GM18499 (cell line): ENCODE measurements around the gene EHD1.

ENCODE experiments used
- ATAC-seq: cut with Tn5 transposase; IDR thresholded peaks from one replicate; pipeline ENCODE4 v1.9.1; 2021; ENCODE audit warnings: moderate number of reproducible peaks; ENCODE audit not compliant: insufficient read depth, unreplicated experiment

EHD1 gene

DNA sequence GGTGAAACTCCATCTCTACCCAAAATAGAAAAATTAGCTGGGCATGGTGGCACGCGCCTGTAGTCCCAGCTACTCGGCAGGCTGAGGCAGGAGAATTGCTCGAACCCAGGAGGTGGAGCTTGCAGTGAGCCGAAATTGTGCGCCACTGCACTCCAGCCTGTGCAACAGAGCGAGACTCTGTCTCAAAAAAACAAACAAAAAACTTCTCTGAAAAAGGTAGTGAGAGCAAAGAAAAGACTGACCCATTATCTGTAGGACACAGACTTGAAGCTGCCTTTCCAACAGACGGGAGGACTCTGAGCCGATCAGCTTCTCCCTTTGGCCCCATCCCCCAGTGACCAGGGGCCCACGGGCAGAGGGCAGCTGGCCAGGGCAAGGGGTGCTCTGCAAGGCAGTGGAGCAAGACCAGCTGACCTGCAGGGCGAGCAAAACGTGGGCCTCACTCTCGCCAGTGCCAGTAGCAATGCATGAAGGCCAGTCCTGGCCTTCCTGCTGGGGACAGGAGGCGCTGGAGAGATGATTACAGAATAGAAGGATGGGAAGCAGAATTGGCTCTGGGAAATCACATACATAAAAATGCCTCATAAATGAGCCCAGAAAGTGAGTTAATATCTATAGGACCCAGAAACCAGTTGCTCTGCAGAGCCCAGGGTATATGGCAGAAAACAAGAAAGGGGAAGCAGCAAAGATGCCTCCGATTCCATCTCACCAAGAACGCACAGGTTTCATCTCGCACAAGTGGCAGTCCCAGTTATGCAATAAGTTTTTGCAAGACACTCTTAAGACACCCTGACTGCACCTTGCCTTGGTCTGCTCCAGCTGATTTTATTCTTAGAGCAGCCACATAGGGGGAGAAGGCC lies 2.8 kb downstream of the EHD1 start:
- ATAC-seq, result no peak

DNA sequence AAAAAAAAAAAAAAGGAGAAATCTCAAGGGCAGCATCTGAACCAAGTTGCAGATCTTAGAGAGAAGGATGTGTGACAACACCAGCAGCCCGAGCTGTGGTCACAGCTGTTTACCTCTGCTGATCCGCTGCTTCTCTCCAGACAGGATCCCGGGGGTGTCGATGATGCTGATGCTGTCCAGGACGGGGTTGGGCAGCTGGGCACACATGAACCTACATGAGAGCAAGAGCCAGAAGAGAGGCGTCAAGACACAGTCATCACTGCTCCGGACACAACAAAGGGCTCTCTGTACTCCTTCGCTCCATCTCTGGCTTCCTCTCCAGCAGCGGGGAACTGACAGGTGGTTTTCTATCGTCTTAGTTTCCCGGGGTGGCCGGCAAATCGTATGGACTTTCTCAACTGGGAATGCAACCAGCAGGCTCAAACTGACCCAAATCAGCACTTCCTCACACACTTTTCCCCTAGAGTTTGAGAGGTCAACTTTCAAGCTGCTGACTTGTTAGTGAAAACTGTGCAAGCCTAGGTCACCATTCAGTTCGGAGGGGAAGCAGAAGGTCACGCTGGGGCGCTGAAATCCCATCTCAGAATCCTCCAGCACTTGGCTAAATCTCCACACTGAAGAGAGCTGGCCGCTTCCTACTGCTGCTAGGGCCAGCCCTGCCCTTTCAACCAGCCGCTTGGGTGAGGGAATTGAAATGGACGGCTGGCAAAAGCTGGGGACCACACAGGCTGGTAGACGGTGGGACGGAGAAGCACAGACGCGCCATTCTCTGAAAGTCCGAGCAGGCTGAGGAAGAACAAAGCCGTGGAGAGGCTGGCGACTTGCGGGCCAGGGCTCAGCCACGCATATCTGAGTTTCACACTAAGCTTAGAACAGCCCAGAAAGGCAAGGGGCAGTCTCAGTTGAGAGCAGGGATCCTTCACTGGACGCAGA lies 3.8 kb downstream of the EHD1 start:
- no peak for ATAC-seq

DNA sequence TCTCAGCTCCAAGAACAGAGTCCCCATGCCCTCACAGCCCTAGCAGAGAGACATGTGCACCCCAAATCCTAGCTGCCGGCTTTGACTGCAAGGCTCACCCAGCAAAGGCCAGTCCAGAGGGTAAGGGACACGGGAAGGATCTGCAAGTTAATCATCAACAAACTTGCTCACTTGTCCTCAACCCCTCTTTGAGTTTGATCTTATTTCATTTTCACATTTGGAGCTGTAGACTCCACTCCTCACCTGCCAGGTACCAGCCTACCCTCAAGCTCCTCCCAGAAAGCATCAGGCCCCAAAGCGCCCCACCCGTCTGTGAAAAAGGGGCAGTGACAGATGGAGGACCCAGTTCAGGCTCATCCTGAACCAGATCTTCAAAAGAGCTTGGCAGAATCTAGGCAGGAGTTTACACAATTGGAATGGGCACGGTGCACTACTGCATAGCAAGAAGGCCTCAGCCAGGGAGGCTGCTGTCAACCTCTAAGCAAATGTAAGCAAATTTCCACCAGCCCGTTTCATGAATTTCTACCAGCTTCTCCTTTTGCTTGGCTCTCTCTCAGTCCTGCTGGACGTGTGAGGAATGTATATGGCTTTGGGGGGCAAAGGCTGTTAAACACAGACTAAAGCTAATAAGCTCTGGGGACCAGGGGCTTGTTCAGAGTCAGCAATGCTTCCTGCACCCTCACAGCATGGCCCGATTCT lies 5.5 kb downstream of the EHD1 start:
- no peak for ATAC-seq

DNA sequence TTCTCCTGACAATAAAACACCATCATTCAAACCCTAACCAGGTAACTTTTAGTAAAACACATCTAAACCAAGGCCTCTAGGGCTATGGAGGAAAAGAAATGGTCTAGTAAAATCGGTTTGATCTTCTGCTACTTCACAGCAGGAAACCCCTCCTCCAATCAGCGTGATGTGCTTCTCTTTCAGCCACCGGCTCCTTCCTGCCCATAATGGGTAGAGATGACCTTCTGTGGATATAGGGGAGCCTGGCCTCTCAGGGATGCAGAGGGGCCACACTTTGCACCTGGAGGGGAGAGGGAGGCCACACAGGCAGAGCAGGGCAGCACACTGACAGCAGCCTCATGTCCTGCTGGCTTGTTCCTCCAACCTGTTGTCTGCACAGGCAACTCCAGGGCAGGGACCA lies 6.9 kb downstream of the EHD1 start:
- ATAC-seq, result no peak

DNA sequence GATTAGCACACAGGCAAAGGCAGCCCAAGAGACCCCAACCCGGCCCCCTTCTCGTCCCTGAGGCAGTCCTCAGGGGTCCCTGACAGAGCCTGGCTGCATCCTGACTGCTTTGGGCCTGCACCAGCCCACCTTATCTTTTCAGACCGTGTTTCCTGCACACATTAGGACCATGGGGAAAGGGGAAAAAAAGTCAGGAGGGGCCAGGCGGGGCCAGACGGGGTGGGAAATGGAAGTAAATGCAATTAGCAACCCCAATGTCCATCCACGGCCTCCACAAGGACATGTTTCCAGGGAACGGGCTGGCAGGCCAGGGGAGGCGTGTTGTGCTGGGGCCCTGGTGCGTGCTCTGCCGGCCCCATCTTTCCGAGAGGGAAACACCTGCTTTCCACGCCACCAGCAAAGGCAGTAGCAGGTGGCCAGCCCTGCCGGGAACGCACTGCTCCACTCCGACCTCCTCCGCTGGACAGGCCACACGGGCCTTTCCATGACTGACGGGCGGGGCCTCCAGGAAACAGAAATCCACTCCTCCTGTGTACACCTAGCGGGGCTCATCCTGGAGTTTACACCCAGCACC lies 7.4 kb downstream of the EHD1 start:
- no peak for ATAC-seq

DNA sequence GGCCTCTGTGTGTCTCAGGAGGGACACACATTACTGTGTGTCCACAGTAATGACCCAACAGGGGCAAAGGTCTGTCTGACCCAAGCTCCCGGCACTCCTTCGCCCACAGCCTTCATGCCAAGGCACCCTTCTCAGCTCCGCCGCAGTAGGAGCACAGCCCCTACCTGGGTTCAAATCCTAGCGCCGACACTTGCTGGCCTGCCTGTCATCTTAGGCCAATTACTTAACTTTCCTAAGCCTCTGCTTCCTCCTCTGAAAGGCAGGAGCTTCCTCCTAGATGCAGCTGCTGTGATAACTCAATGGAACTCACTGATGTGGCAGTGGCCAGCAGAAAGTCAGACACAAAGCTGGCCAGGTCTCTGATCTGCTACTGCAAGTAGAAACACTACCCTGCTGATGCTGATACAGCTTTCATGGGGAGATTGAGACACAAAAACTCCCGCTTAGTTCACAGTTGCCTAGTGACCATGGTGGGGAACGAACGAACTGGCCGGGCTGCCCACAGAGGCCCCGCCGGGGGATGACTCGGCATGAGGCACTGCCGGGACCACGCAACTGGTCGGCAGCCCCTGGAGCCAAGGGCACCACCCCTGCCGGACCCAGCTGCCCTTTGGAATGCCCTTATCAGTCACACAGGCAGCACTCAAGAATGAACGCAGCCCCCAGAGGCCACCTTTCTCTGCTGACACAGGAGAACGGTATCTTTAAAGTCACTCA lies 8.1 kb downstream of the EHD1 start:
- no peak for ATAC-seq

DNA sequence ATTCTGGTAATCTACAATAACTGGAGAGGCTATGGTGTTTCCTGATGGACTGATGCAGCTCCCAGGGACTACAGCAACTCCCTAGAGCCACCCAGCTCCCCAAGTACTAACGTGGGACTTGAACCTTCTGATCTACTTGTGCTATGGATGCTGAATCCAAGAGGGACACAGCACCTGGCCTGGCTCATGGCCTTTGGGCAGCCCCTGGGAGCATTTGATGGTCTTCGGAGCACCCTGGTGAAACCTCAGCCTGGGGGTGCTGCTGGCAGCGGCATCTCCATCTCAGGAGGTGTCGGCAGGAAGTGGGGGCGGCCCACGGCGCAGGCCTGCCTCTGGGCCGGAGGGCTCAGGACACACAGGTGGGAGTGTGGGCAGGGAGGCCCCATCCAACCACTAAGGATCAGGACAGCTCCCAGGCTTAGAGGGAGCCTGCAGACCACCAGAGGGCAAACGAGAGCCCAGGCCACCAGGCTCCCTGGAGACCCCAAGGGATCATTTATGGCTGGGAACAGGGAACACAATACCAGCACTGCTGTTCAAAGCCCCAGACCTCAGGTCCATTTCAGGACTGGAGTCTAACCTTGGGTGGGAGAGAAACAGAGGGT lies 8.7 kb downstream of the EHD1 start:
- ATAC-seq, result no peak

DNA sequence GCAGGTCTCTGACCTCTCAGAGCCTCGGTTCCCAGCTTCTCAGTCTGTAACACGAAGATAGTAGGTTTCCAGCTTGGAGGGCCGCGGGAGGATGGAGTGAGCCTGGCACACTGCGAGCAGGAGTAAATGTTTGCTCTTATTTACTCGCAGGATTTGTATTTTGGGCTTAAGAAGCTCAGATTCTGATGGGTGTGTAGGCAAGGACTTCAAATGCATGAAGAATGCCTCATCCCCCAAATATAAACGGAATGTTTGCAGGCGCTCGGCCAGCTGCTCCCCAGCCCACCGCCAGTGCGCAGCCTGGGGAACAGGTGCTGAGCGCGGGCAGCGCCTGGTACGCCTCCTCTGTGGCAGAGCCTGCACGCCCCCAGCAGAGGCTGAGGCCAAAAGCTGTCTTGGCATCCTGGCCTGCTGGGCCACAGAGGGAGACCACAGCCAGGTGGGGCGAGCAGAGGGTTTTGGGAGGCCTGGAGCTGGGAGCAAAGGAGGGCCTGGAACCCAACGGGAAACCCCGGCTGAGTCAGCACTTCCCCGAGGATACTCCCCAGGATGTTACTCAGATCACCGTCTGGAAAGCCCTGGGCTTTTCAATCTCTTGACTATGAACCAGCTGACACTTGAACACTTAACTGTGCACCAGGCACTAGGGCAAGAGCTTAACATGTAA lies 9.4 kb downstream of the EHD1 start:
- no peak for ATAC-seq

DNA sequence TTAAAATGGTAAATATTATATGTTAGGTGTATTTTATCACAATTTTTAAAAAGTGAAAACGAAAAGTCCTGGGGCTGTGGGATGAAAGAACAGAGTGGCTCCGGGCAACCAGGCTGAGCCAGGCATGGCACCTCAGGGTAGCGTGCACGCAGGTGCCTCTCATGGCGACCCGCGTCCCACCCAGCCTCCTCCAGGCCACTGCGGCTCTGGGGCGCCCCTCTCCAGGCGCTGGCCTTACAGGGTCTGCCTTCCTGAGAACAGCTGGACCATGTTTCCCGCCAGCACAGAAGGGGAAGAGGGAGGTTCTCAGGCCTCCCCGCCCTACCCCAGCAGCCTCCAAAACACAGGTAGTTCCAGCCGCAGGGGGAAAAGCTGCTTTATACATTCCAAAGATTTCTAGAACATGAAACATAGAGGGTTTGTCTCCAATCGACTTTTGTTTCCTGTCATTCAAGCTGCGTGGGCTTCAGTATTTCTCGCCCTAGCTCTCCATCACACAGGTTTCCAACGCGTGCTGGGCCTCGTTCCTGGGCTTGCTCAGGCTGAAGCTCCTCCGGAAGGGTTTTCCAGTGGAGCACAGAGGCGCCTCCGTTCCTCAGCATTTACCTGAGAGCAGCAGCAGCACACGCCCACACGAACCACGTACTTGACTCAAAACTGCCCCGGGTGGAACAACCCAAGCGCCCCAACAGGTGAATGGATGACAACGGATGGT lies 10.5 kb downstream of the EHD1 start:
- no peak for ATAC-seq

DNA sequence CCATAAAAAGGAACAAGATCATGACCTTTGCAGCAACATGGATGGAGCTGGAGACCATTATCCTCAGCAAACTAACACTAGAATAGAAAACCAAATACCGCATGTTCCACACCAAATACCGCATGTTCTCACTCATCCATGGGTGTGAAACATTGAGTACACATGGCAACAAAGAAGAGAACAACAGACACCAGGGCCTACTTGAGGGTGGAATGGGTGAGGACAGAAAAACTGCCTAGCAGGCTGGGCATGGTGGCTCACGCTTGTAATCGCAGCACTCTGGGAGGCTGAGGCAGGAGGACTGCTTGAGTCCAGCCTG lies 12.3 kb downstream of the EHD1 start:
- no peak for ATAC-seq

DNA sequence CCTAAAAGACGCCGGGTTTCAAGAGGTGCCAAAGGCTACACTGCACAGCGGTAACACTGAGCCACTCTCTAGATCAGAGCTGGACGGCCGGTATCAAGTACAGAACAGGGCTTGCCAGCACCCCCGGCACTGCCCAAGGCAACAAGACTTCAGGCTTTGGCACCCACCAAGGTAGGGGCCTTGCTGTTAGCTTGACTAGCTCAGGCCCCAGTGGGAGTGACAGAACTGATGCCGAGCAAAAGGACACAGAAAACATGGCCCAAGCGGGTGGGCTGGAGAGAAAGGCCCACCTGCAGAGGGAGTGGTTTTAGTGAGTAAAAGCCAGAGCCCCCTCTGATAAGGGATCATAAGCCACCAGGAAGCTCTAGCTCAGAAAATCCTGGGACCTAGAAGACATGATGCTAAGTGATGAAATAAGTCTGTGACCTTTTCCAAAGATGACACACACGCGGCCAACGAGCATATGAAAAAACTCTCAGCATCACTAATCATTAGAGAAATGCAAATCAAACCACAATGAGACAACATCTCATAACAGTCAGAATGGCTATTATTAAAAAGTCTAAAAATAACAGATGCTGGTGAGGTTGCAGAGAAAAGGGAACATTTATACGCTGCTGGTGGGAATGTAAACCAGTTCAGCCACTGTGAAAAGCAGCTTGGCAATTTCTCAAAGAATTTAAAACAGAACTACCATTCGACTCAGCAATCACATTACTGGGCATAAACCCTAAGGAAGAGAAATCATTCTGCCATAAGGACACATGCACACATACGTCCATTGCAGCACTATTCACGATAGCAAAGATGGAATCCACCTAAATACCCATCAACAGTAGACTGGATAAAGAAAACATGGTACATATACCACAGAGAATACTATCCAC lies 12.9 kb downstream of the EHD1 start:
- ATAC-seq, result no peak

DNA sequence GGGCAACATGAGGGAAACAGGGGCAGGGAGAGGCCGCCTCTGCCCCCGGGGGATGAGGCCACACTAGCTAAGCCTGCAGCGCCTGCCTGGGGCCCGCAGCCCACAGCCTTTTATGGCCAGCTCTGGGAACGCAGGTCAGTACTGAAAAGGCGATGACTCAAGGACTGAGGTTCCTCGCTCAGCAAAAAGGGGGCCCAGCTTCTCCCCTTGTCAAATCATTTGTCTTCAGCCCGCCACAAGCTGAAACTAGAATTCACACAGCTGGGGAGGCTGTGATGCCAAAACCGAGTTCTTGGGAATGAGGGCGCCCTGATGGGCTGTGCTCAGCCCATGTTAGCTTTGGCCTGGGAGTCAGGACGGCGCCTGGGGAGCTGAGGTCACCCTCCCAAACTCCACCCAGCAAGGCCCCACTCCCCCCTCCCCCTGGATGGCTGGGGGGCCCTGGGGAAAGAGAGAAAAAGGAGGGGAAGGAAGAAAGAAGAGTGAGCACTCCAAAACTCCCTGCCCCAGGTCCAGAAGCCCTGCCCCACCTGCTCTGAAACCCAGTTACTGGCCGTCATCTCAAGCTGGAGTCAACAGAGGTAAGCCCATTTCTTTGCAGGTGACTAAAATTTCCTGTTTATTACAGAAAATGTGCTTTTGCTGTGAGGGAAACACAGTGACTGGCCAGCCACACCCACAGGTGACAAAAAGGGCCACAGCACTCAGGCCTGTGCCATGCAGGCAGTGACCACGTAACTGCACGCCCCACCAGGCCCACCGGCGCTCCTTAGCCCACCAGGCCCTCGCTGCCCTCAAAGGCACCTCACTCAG lies 13.7 kb downstream of the EHD1 start:
- no peak for ATAC-seq

DNA sequence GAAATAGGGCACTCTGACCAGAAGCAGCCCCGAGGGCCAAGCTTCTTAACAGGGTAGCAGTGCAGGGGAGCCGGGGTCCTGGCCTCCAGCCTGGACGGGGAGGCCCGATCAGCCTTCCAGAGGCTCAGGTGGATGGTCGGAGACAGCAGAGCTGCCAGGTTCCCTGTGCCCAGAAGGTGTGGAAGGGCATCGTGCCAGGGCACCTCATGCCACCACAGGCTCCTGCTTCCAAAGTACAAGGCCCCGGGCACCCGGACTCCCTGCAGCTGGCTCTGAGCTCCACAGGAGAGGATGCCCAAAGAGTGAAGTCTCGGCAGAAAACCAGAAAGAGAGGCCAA lies 14.3 kb downstream of the EHD1 start:
- ATAC-seq, result no peak

DNA sequence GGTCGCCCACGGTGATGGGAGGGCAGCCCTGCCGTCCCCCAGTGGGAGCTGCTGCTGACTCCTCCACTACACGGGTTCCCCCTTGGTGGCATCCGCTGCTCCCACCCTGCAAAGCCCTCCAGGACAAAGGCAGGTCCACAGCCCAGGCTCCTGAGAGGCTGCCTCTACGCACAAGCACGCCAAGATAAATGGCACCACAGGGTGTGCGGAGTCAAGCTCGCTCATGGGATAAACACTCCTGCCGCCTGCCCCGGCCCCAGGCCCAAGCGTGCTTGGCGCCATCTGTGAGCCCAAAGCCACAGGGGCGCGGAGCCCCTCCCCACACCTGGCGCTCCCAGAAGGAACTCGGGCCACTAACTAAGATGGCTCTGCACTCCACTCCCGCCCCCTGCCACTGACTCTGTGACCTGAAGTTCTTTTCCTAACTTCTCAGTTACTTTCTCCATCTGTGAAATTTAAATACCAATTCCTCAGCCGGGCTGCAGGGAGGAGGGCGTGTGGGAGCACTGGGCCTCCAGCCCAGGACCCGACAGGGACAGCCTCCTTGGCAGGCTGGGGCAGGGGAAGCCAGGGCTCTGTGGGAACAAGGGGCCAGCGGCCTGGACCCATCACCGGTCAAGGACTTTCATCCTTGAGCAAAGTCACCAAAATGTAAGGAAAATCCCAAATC lies 14.9 kb downstream of the EHD1 start:
- ATAC-seq, result no peak

DNA sequence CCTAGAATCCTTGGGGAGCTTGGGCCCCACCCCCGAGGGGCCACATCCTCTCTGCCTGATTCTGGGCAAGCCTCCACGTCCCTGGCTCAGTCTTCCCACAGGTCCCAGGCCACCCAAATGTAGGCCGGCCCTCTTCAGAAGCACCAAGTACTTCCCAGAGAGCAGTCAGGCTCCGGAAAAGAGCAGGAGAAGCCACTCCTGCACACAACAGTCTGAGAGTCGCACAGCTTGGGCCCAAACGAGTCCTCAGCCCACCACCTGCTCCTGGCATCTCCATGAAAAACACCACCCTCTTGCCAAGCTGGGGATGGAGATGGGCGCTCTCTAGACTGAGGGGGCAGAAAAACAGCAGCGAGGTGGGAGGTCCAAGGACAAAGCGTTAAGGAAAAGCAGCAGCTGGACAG lies 15.4 kb downstream of the EHD1 start:
- ATAC-seq, result no peak

DNA sequence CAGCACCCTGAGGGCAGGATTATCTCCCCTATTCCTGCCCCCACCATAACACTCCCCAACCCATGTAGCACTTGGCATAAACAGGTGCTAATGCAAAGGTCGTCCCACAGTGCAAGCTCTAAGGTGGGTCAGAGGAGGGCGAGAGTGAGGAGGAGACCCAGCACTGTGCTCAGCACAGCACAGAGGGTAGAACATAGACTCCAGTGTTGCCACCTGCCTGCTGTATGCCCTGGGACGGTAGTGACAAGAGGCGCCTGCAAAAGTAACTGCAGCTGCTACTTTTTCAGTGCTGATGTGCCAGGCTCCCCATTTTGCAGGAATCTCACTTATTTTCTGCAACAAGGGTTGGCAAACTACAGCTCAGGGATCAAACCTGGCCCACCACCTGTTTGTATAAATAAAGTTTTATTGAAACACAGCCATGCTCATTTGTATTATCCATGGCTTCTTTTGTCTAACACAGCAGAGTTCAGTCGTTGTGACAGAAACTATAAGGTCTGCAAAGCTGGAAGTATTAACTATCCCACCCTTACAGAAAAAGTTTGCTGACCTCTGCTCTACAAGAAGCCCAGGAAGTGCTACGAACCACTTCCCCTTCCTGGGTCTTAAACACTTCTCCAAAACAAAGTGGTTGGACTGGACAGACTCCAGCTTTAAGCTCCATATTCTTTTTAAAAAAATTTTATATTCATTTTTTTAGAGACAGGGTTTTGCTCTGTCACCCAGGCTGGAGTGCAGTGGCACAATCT lies 17.0 kb downstream of the EHD1 start:
- ATAC-seq, result no peak
